DND-41 (cell line): ENCODE data around the gene MYO1D.

ENCODE experiments used
- ATAC-seq: fragments of 200-7000 bp; cut with Tn5 transposase; 3 replicates; pipeline ENCODE4 v1.9.1; 2021; ENCODE audit warnings: low read depth; ENCODE audit not compliant: insufficient read depth
- DNase-seq: peaks from one replicate; pipeline ENCODE4 v3.0.0-alpha.2; 2020
- H2AFZ ChIP-seq: 2 replicates; pipeline ENCODE4 v1.6.0; 2012; ENCODE audit warnings: low read depth, low read length
- H3K27ac ChIP-seq: 2 replicates; pipeline ENCODE4 v1.5.1; 2012; ENCODE audit warnings: low read length, inconsistent platforms
- H3K27me3 ChIP-seq: fragments of 200-600 bp; sonication (generic); 2 replicates; pipeline ENCODE4 v1.6.0; 2012; ENCODE audit warnings: low read length, mild to moderate bottlenecking, inconsistent platforms; ENCODE audit not compliant: insufficient read depth, poor library complexity
- H3K36me3 ChIP-seq: 2 replicates; pipeline ENCODE4 v1.5.1; 2012; ENCODE audit warnings: low read length, inconsistent platforms; ENCODE audit not compliant: insufficient read depth
- H3K4me1 ChIP-seq: 2 replicates; pipeline ENCODE4 v1.5.1; 2012; ENCODE audit warnings: mild to moderate bottlenecking, low read length; ENCODE audit not compliant: insufficient read depth
- H3K4me2 ChIP-seq: 2 replicates; pipeline ENCODE4 v1.6.0; 2012; ENCODE audit warnings: mild to moderate bottlenecking, moderate library complexity, low read length, inconsistent platforms; ENCODE audit not compliant: insufficient read depth
- H3K4me3 ChIP-seq, 2 experiments: fragments of 200-600 bp in 1 of 2; shearing (Covaris generic) in 1 of 2; 2 replicates each; pipeline ENCODE4 v1.5.1; 2012 to 2016; ENCODE audit warnings: inconsistent platforms in 2 of 2, low read length in 2 of 2, mild to moderate bottlenecking in 2 of 2, low read depth in 1 of 2, moderate library complexity in 1 of 2
- H3K79me2 ChIP-seq: 2 replicates; pipeline ENCODE4 v1.6.0; 2012; ENCODE audit warnings: low read length, inconsistent platforms; ENCODE audit not compliant: insufficient read depth
- H3K9ac ChIP-seq: 2 replicates; pipeline ENCODE4 v1.6.0; 2012; ENCODE audit warnings: low read depth, mild to moderate bottlenecking, inconsistent platforms, low read length, moderate library complexity
- H3K9me3 ChIP-seq: 2 replicates; pipeline ENCODE4 v1.5.1; 2012; ENCODE audit warnings: low read length, moderate library complexity, mild to moderate bottlenecking, inconsistent platforms; ENCODE audit not compliant: insufficient read depth, severe bottlenecking
- H4K20me1 ChIP-seq: 2 replicates; pipeline ENCODE4 v1.6.0; 2012; ENCODE audit warnings: low read length; ENCODE audit not compliant: insufficient read depth
- CTCF ChIP-seq: IDR thresholded peaks from 2 replicates; pipeline ENCODE4 v1.5.1; 2012; ENCODE audit warnings: borderline replicate concordance, low read length, moderate library complexity, mild to moderate bottlenecking; ENCODE audit not compliant: poor library complexity, severe bottlenecking; ENCODE audit errors: extremely low read depth
- EZH2 ChIP-seq: IDR thresholded peaks from 3 replicates; pipeline ENCODE4 v1.6.1; 2012; ENCODE audit warnings: borderline replicate concordance, low read depth, mild to moderate bottlenecking, moderate library complexity, low read length, inconsistent platforms; ENCODE audit not compliant: severe bottlenecking

The MYO1D gene

DNA sequence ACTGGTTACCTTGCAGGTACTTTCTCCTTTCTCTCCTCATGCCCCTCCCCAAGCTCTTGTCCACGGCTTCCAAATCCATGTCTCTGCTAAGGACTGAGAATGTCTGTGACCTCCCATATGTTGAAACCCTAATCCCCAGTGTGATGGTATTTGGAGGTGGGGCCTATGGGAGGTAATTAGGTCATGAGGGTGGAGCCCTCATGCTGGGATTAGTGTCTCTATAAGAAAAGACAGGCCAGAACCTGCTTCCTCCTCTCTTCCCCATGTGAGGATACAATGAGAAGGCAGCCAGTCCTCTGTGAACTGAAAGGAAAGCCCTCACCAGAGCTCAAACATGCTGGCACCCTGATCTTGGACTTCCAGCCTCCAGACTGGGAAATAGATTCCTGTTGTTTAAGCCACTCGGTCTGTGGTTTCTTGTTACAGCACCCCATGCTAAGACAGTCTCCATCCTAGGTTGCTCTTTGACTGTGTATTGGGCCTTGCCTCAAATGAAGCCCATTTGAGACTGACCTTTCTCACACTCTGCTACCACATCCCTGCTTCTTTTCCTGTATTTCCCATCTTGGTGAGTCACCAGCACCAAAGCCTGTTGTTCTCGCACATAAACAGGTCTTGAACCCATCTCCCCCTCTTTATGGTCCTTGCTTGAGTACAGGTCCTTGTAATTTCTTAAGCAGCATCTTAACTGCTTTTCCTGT, 255.2 kb downstream of the MYO1D start:
- TF ChIP-seq CTCF (no peak), EZH2 (no peak)
- DNase-seq (no peak), ATAC-seq (no peak)
- no peaks in the 10 kb centered on the region for H3K4me1 ChIP-seq
- H3K79me2 ChIP-seq: no peaks in the 10 kb centered on the region
- no peak overlapping the region for H2AFZ ChIP-seq
- H3K36me3 ChIP-seq: no peaks in the 10 kb centered on the region
- H4K20me1 ChIP-seq: no peaks in the 10 kb centered on the region
- H3K9ac ChIP-seq: no peak overlapping the region
- H3K4me2 ChIP-seq: no peak overlapping the region
- H3K4me3 ChIP-seq: no peak overlapping the region
- H3K27me3 ChIP-seq: peaks cover 12% of the 10 kb centered on the region
- H3K27ac ChIP-seq: no peak overlapping the region
- H3K9me3 ChIP-seq: no peaks in the 10 kb centered on the region

GRCh38 chr17:32615326-32615725, 261.6 kb downstream of the MYO1D start:
- Histone ChIP-seq H3K36me3 (no peaks in the 10 kb centered on the region), H3K9me3 (no peaks in the 10 kb centered on the region), H3K27ac (no peak overlapping the region), H3K79me2 (no peaks in the 10 kb centered on the region), H3K27me3 (peaks cover 6% of the 10 kb centered on the region), H2AFZ (no peak overlapping the region), H4K20me1 (no peaks in the 10 kb centered on the region), H3K9ac (no peak overlapping the region), H3K4me3 (no peak overlapping the region), H3K4me2 (no peak overlapping the region), H3K4me1 (no peaks in the 10 kb centered on the region)
- DNase-seq: no peak
- TF ChIP-seq CTCF: no peak
- no peak for TF ChIP-seq EZH2
- ATAC-seq: no peak

- no peaks in the 10 kb centered on the region for H3K9me3 ChIP-seq
- no peak overlapping the region for H3K27ac ChIP-seq
- H3K9ac ChIP-seq: no peak overlapping the region
- DNase-seq (no peak), ATAC-seq (no peak)
- no peaks in the 10 kb centered on the region for H3K36me3 ChIP-seq
- H3K4me3 ChIP-seq: no peak overlapping the region
- H2AFZ ChIP-seq: no peak overlapping the region
- peaks cover 11% of the 10 kb centered on the region for H3K27me3 ChIP-seq
- H4K20me1 ChIP-seq: no peaks in the 10 kb centered on the region; the same call in 1 of the 2 replicates
- no peaks in the 10 kb centered on the region for H3K4me1 ChIP-seq
- H3K4me2 ChIP-seq: no peak overlapping the region
- no peak for TF ChIP-seq CTCF
- TF ChIP-seq EZH2: no peak
- H3K79me2 ChIP-seq: no peaks in the 10 kb centered on the region
Observed at GRCh38 chr17:32610943-32611342, 266.0 kb downstream of the MYO1D start.
